ENCODE data around the gene CCDC12.

The CCDC12 gene

GRCh38 chr3:46955157-46955556, 21.4 kb downstream of the CCDC12 start:
- no peak for DNase-seq (ENCODE audit: low spot score)

- no peak for DNase-seq (ENCODE audit: low spot score)
These were observed 22.4 kb downstream of the CCDC12 start for GRCh38 chr3:46954178-46954577.

- DNase-seq (ENCODE audit: low spot score) = no peak
These were observed 23.1 kb downstream of the CCDC12 start for GRCh38 chr3:46953234-46954010.

- no peak for DNase-seq (ENCODE audit: low spot score)
These were observed 23.7 kb downstream of the CCDC12 start for GRCh38 chr3:46952813-46953212.

DNA sequence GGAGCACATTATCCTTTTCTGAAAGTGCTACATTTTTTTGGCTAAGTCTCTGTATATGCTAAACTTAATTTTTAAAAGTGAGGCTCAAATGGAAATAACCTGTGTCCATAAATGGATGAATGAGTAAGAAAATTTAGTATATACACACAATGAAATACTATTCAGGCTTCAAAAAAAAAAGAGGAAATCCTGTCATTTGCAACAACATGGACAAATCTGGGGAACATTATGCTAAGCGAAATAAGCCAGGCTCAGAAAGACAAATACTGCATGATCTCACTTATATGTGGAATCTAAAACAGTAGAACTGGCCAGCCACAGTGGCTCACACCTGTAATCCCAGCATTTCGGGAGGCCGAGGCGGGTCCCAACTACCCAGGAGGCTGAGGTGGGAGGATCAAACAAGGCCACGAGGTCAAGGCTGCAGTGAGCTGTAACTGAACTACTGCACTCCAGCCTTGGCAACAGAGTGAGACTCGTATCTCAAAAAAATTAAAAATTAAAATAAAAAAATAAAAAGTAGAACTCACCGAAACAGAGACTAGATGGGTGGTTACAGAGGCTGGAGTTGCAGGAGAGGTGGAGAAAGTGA, 25.8 kb downstream of the CCDC12 start:
- no peak for DNase-seq (ENCODE audit: low spot score)

- DNase-seq (ENCODE audit: low spot score) = no peak
These were observed 26.4 kb downstream of the CCDC12 start for GRCh38 chr3:46950177-46950576.

GRCh38 chr3:46948830-46949671, 27.5 kb downstream of the CCDC12 start:
- DNase-seq (ENCODE audit: low spot score) = no peak

GRCh38 chr3:46947981-46948791, 28.4 kb downstream of the CCDC12 start:
- DNase-seq (ENCODE audit: low spot score) = no peak

GRCh38 chr3:46947546-46947901, 29.0 kb downstream of the CCDC12 start:
- DNase-seq (ENCODE audit: low spot score) = no peak

GRCh38 chr3:46946856-46947545, 29.5 kb downstream of the CCDC12 start:
- DNase-seq (ENCODE audit: low spot score) = no peak

GRCh38 chr3:46946416-46946815, 30.1 kb downstream of the CCDC12 start:
- DNase-seq (ENCODE audit: low spot score) = no peak

DNA sequence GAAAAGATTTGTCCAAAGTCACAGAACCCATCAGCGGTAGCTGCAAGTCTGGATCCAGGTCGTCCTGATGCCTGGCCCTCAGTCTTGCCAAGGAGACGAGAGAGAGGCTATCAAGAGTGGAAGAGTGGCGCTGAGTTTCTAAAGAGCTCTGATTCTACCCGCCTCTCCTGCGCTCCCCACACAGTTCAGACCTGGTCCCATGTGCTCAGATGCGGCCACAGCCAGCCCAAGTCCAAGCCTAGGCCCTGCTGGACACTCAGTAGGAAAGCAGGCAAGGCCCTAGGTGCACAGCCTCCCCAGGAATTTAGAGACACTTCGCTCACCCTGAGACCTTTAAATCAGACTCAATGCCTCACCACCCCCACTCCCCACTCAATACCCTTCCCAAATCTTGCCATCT, 32.4 kb downstream of the CCDC12 start:
- DNase-seq (ENCODE audit: low spot score) = no peak

- DNase-seq (ENCODE audit: low spot score) = no peak
These were observed 33.0 kb downstream of the CCDC12 start for GRCh38 chr3:46943237-46944187.

DNA sequence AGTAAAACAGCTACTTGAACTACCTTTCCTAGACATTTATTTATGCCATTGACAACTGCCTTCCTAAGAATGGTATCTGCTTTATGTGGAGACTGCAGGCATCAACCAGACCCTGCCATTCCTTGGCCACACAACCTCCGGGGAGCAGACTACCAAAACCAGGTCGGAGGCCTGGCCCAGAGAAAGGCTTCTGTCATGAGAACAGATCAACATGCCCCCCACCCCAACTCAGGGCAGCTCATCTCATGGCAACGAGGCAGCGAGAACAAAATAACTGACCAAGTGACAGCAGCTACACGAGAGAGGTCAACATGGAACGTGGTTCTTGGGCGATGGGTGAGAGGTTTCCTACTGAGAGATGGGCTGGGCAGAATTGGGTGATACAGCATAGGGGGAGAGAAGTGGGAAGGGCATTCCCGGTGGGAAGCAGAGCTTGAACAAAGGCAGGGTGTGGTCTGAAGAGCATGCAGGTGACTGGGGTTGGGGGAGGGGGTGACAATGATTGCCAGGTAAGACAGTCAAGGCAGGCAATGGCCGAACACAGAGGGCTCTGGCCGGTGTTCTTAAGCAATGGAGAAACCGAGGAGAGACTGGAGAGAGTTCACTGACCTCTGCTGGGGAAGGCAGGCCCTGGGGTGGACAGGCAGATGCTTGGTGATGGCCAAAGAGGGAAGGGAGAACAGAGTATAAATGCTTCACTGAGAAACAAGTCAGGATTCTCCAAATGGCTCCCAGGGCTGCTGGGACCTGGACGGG, 33.9 kb downstream of the CCDC12 start:
- no peak for DNase-seq (ENCODE audit: low spot score)

GRCh38 chr3:46942076-46942475, 34.5 kb downstream of the CCDC12 start:
- no peak for DNase-seq (ENCODE audit: low spot score)

DNA sequence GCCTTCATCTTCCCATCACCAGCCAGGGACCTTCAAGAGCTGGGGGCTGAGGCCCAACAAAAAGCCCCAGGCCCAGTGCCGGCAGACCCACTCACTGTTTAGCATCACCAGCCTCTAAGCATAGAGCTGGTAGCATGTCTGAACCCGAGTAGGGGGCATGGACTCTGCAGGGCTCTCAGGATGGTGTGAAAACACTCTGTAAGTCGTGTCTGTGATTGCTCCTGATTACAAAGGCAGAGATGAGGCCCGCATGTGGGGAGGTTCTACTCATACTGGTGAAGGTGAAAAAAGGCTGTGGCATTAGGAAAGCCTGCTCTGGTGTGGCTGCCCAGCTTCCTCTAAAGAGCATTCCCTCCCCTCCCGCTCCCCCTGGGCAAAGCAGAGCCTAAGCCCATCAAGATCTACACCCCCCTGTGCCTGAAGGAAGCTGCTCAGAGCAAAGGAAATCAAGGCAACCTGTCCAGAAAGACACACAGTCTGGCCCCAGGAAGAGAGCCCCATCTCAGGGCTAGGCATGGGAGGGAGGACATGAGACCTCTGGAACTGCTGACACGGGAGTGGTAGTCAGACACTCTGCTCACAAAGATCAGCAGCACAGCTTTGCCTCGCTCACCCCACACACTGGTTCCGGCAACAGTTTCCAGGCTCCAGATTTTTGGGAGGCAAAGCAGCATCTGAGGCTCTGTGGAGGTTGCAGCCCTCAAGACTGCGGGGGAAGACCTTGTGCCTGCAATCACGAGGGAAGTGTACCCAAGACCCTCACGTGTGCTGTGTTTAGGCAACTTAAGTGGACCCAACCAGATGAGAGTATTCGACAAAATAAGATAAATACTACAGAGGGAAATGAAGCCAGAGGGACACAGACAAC, 36.7 kb downstream of the CCDC12 start:
- no peak for DNase-seq (ENCODE audit: low spot score)

- no peak for DNase-seq (ENCODE audit: low spot score)
These were observed 38.4 kb downstream of the CCDC12 start for GRCh38 chr3:46938118-46938517.

DNA sequence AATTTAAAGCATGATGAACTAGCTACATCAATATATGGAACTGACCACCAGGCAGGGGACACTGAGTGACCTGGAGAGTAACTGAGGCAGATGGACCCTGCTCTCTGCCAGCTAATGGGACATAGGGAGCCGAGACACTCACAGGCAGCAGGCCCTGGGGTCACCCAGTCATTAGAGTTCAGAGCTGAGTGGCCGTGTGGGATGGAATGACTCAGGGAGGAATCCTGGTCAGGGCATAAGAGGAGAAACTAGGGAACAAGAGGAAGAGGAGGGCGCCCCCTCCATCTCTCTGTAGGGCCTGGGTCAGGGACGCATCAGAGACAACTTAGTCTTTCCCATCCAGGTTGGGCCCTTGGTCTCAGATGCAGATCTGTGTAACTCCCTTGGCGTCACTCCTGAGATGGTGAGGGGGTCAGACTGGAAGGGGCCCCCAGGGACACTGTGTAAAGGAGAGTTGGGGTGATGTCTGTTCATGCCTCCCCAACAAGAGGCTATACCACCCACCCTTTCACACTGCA, 39.8 kb downstream of the CCDC12 start:
- DNase-seq (ENCODE audit: low spot score) = no peak
